Gastrocnemius medialis (tissue), 4 donors: ENCODE data around the gene ASPG. TPM values are rescaled to one million over a fixed set of nuclear protein-coding genes. Genes with fewer than 3 reads are reported as not detected.

Experiments used
- ATAC-seq, 2 donors: fragments of 150-250 bp; one replicate each; pipeline ENCODE4 v1.9.1; 2016
- DNase-seq, 2 donors: peaks; one replicate each; pipeline ENCODE4 v3.0.0-alpha.2; 2019
- H3K27ac ChIP-seq, 4 donors: fragments of 200-600 bp; sonication (generic); 1 replicate in 1 of 4; 2 replicates in 3 of 4; pipeline ENCODE4 v1.5.1; 2016 to 2018; ENCODE audit warnings: mild to moderate bottlenecking in 2 of 4, moderate library complexity in 1 of 4
- H3K27me3 ChIP-seq, 3 donors: fragments of 200-600 bp; sonication (generic) in 2 of 3; 1 replicate in 1 of 3; 2 replicates in 2 of 3; pipeline versions ENCODE4 v1.5.1 to v1.6.0; 2016 to 2019; ENCODE audit warnings: mild to moderate bottlenecking in 1 of 3, moderate library complexity in 1 of 3
- H3K36me3 ChIP-seq, 2 donors: fragments of 200-600 bp; sonication (generic) in 1 of 2; one replicate each; pipeline ENCODE4 v1.5.1; 2017 to 2018
- H3K4me1 ChIP-seq, 2 donors: fragments of 200-600 bp; sonication (generic) in 1 of 2; one replicate each; pipeline ENCODE4 v1.5.1; 2016 to 2017; ENCODE audit warnings: mild to moderate bottlenecking in 2 of 2
- H3K4me3 ChIP-seq, 4 donors: fragments of 200-600 bp; sonication (generic) in 3 of 4; 1 replicate in 1 of 4; 2 replicates in 3 of 4; pipeline ENCODE4 v1.5.1; 2016 to 2019; ENCODE audit warnings: mild to moderate bottlenecking in 2 of 4
- H3K9me3 ChIP-seq, 3 donors: fragments of 200-600 bp; sonication (generic) in 2 of 3; 1 replicate in 1 of 3; 2 replicates in 2 of 3; pipeline ENCODE4 v1.5.1; 2016 to 2019
- POLR2A ChIP-seq, 2 donors: fragments of 450-650 bp; IDR thresholded peaks; one replicate each; pipeline ENCODE4 v1.6.1; 2017; ENCODE audit warnings: antibody characterized with exemption in 2 of 2, mild to moderate bottlenecking in 2 of 2, moderate library complexity in 2 of 2
- in situ Hi-C, 4 donors: fragments of 200-750 bp; cut with MboI; loops; one replicate each; pipeline versions ENCODE4 v1.15.0 to v1.8.0; 2017; ENCODE audit warnings: low sequenced_read_pairs in 4 of 4
- intact Hi-C: fragments of 100-400 bp; cut with DNase I; formaldehyde crosslinking; loops from one replicate; pipeline ENCODE4 v1.15.1; 2023; ENCODE audit warnings: low total_unique reads
- total RNA-seq, 4 donors: library from RNA; depleted of rRNA; stranded (reverse); fragments of >200 nt; gene quantifications; one replicate each; pipeline versions ENCODE4 v1.1.0 to v1.2.3, GENCODE V29; 2016
- TF ChIP-seq, protein P1 (sequence below), 5 experiments: fragments of 450-650 bp in 3 of 5; fragments of 200-600 bp in 2 of 5; sonication (generic) in 2 of 5; IDR thresholded peaks in 4 of 5; conservative IDR thresholded peaks in 1 of 5; 1 replicate in 4 of 5; 2 replicates in 1 of 5; pipeline ENCODE4 v1.5.1; 2016 to 2019; ENCODE audit warnings: antibody characterized with exemption in 5 of 5, mild to moderate bottlenecking in 3 of 5, moderate library complexity in 3 of 5

Gene ASPG
- total RNA-seq, 4 donors from 2014 or later: 0.20 TPM; not detected in 3

DNA sequence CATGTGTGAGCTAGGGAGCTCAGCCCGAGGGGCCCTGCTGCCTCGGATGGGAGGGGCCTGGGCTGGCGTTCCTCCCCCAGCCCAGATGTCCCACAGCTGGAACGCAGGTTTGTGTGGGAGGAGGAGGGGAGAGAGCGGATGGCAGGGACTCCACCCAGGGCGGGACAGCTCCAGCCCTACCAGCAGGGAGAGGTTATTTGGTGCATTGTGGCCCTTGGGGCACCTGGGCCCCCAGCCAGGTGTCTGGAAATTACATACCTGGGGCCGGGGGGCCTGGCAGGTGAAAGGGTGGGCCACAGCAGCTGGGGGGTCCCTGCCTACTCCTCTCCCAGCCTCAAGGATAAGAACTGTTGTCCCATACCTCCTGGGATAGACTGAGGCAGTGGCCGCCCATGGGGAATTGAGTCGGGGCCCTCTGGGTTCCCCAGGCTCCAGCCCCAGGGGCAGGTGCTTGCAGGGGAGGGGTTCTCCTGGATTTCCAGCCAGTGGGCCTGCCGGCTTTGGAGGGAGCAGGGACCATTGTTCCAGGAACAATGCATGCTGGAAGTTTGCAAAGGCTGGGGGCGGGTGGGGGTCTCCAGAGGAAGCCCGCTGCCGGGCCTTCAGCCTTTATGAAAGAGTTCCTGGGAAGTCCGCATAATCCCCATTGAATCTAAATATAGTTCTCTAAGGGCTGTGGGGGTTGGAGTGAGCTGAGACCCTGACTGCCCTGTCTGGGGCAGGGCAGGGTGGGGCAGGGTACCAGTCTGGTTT lies 54.1 kb downstream of the ASPG start:
- no peak for ATAC-seq
- Histone ChIP-seq H3K4me1 (peaks cover 13 to 25% of the 10 kb centered on the region in 2 donors), H3K9me3 (no peaks in the 10 kb centered on the region), H3K27me3 (peaks cover 36 to 39% (median 39%) of the 10 kb centered on the region in 3 donors), H3K4me3 (peak overlapping the region; percentile 52 to 61 (median 56)), H3K36me3 (no peaks in the 10 kb centered on the region), H3K27ac (peak overlapping the region in 3 of 4 donors; percentile 22 to 50 (median 36))
- DNase-seq: no peak
- intact Hi-C loops: no loop called here
- in situ Hi-C loops: loop anchor here in 3 of 4 donors (25.0 kb wide), 2 partner anchors 423 to 498 kb away; no protein-coding TSS in a partner anchor
- TF ChIP-seq, protein P1, sequence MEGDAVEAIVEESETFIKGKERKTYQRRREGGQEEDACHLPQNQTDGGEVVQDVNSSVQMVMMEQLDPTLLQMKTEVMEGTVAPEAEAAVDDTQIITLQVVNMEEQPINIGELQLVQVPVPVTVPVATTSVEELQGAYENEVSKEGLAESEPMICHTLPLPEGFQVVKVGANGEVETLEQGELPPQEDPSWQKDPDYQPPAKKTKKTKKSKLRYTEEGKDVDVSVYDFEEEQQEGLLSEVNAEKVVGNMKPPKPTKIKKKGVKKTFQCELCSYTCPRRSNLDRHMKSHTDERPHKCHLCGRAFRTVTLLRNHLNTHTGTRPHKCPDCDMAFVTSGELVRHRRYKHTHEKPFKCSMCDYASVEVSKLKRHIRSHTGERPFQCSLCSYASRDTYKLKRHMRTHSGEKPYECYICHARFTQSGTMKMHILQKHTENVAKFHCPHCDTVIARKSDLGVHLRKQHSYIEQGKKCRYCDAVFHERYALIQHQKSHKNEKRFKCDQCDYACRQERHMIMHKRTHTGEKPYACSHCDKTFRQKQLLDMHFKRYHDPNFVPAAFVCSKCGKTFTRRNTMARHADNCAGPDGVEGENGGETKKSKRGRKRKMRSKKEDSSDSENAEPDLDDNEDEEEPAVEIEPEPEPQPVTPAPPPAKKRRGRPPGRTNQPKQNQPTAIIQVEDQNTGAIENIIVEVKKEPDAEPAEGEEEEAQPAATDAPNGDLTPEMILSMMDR (IDR thresholded peaks at IDR 0.05 in 4 of 5, conservative IDR thresholded peaks at IDR 0.05 in 1 of 5): no peak
- TF ChIP-seq POLR2A (IDR thresholded peaks at IDR 0.05): no peak

GRCh38 chr14:104140213-104140462 lies 54.6 kb downstream of the ASPG start:
- H3K36me3 ChIP-seq: no peaks in the 10 kb centered on the region
- H3K4me3 ChIP-seq: peak overlapping the region in 3 of 4 donors; percentile 52 to 56 (median 55)
- H3K4me1 ChIP-seq: peaks cover 13 to 25% of the 10 kb centered on the region in 2 donors
- H3K9me3 ChIP-seq: no peaks in the 10 kb centered on the region
- peaks cover 32 to 34% (median 34%) of the 10 kb centered on the region in 3 donors for H3K27me3 ChIP-seq
- intact Hi-C loops: no loop called here
- in situ Hi-C loops: loop anchor here in 3 of 4 donors (25.0 kb wide), 2 partner anchors 422 to 497 kb away; no protein-coding TSS in a partner anchor
- DNase-seq: no peak
- ATAC-seq: no peak
- TF ChIP-seq, protein P1 (IDR thresholded peaks at IDR 0.05 in 4 of 5, conservative IDR thresholded peaks at IDR 0.05 in 1 of 5): no peak
- no peak for TF ChIP-seq POLR2A (IDR thresholded peaks at IDR 0.05)
- H3K27ac ChIP-seq: peak overlapping the region in 1 of 4 donors; percentile 22

DNA sequence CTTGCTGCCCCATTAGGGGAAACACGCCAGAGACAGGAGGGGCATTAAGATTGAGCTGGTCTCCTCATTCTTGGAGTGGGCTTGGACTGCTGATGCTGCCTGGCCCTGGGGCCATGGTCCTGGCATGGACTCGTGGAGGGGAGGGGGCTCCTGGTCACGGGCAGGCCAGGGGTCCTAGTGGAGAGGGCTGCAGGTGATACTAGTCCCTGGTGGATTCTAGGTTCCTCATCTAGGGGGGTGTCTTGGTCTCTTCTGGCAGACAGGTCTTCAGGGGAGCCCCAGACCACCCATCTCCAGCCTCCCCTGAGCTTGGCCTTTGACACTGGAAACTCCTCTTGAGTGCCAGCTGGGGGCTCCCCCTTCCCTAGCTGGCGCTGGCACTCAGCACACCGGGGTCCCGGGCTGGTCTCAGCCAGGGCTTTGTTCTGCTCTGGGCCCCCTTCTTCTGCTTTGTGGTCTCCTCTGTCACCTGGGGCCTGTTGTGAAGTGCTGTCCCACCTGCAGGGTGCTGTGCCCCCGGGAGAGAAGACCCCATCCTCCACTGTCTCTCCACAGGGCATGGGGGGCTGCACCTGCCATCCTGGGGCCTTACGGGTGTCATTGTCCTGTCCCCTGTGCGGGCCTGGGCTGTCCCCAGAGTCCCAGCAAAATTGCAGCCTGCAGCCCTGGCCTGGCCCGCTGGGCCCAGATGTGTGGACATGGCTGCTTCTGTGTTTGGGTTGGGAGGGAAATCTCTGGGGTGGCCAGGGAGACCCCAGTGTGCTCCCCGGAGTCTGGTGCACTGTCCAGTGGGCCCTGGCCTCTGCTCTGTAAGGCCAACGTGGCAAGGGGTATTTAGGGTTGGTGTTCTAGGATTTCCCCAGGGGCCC lies 55.2 kb downstream of the ASPG start:
- in situ Hi-C loops (loop anchor here in 3 of 4 donors (25.0 kb wide), 2 partner anchors 422 to 497 kb away; no protein-coding TSS in a partner anchor), intact Hi-C loops (no loop called here)
- Histone ChIP-seq H3K27ac (no peak overlapping the region), H3K27me3 (peaks cover 27 to 29% (median 29%) of the 10 kb centered on the region in 3 donors), H3K4me3 (peak overlapping the region in 2 of 4 donors; percentile 55 to 56), H3K36me3 (no peaks in the 10 kb centered on the region), H3K4me1 (peaks cover 13 to 20% of the 10 kb centered on the region in 2 donors), H3K9me3 (no peaks in the 10 kb centered on the region)
- no peak for DNase-seq
- no peak for TF ChIP-seq POLR2A (IDR thresholded peaks at IDR 0.05)
- TF ChIP-seq, protein P1 (IDR thresholded peaks at IDR 0.05 in 4 of 5, conservative IDR thresholded peaks at IDR 0.05 in 1 of 5): no peak
- ATAC-seq: no peak

DNA sequence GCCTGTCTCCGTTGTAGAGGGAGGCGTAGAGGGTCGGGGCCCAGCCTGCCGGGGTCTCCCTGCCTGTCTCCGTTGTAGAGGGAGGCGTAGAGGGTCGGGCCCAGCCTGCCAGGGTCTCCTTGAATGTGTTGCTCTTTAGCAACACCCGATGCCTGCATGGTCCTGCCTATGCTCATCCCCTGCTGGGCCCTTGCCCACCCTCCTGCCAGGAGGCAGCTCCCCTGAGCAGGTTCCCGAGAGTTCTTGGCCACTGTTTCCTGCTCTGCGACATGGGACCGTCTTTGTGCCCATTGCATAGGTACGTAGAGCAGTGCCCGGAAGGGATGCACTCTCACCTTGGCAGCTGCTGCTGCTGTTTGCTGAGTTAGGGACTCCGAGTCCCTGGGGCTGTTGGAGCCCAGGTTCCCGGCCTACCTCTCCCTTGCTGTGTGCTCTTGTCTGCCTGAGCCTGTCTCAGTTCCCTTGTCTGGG lies 56.2 kb downstream of the ASPG start:
- Histone ChIP-seq H3K4me3 (no peak overlapping the region), H3K36me3 (no peaks in the 10 kb centered on the region), H3K9me3 (no peaks in the 10 kb centered on the region), H3K27ac (no peak overlapping the region), H3K27me3 (peaks cover 23 to 24% (median 24%) of the 10 kb centered on the region in 3 donors), H3K4me1 (peaks cover 13 to 15% of the 10 kb centered on the region in 2 donors)
- TF ChIP-seq POLR2A (IDR thresholded peaks at IDR 0.05): no peak
- TF ChIP-seq, protein P1 (IDR thresholded peaks at IDR 0.05 in 4 of 5, conservative IDR thresholded peaks at IDR 0.05 in 1 of 5): no peak
- no peak for DNase-seq
- ATAC-seq: no peak
- intact Hi-C loops (no loop called here), in situ Hi-C loops (loop anchor here in 3 of 4 donors (25.0 kb wide), 2 partner anchors 421 to 496 kb away; no protein-coding TSS in a partner anchor)
